K562 (cell line): ENCODE data around the gene FBXO46. TPM values are rescaled to one million over a fixed set of nuclear protein-coding genes. Genes with fewer than 3 reads are reported as not detected.

Experiments used
- ATAC-seq: fragments of 200-7000 bp; cut with Tn5 transposase; 3 replicates; pipeline ENCODE4 v1.9.1; 2020; ENCODE audit warnings: moderate library complexity
- BruUV-seq: library from RNA; stranded (reverse); fragments of 400-500 nt; replicated peaks from 2 replicates; lab custom pipeline; 2021; lab: Mats Ljungman, UMichigan
- CTCF ChIA-PET: fragments of 300-600 bp; formaldehyde crosslinking; extraction: SDS; loops from one replicate; lab custom pipeline; 2021; ENCODE audit warnings: low intra/inter-chr PET ratio; lab: Yijun Ruan, JAX
- POLR2A ChIA-PET: fragments of 300-600, 350-650 bp; sonication (Branson Sonifier 250); formaldehyde crosslinking; extraction: SDS; loops from one replicate; lab custom pipeline; 2021; ENCODE audit warnings: antibody characterized with exemption, inconsistent platforms; lab: Yijun Ruan, JAX
- DNase-seq, 4 experiments: peaks; one replicate each; pipeline versions ENCODE4 v3.0.0 to v3.0.0-alpha.2; 2011 to 2018; ENCODE audit warnings: low spot score in 3 of 4, mixed read lengths in 3 of 4; ENCODE audit errors: extremely low read depth in 1 of 4
- FAIRE-seq: peaks from 2 replicates; lab custom pipeline; 2011; peaks lifted over from hg19 to GRCh38; lab: Jason Lieb, UNC
- H2AFZ ChIP-seq: 2 replicates; pipeline ENCODE4 v1.6.0; 2011; ENCODE audit warnings: low read depth, low read length, control low read depth, inconsistent platforms
- H3K27ac ChIP-seq: fragments of 200-600 bp; 3 replicates; pipeline ENCODE4 v1.8.0; 2011; ENCODE audit warnings: low read depth, mild to moderate bottlenecking, control low read depth, inconsistent platforms, low read length, moderate library complexity, mixed read lengths; ENCODE audit errors: extremely low read depth
- H3K27me3 ChIP-seq, 2 experiments: fragments of 300-600 bp in 1 of 2; 2 replicates in 1 of 2; 3 replicates in 1 of 2; pipeline versions ENCODE4 v1.6.0 to v1.8.0; 2011; ENCODE audit warnings: inconsistent platforms in 2 of 2, low read length in 2 of 2, mild to moderate bottlenecking in 1 of 2, mixed read lengths in 1 of 2, moderate library complexity in 1 of 2; ENCODE audit not compliant: control insufficient read depth in 2 of 2, insufficient read depth in 2 of 2
- H3K36me3 ChIP-seq: fragments of 300-600 bp; 3 replicates; pipeline ENCODE4 v1.8.0; 2011; ENCODE audit warnings: mild to moderate bottlenecking, low read length, inconsistent platforms; ENCODE audit not compliant: control insufficient read depth, insufficient read depth
- H3K4me1 ChIP-seq, 2 experiments: fragments of 200-600 bp in 1 of 2; replicated peaks in 1 of 2; 2 replicates in 1 of 2; 3 replicates in 1 of 2; pipeline versions ENCODE4 v1.5.1 to v1.8.0; 2011; ENCODE audit warnings: inconsistent platforms in 2 of 2, low read length in 2 of 2, mild to moderate bottlenecking in 1 of 2, mixed read lengths in 1 of 2, moderate library complexity in 1 of 2; ENCODE audit not compliant: control insufficient read depth in 2 of 2, insufficient read depth in 2 of 2
- H3K4me2 ChIP-seq: 2 replicates; pipeline ENCODE4 v1.6.1; 2011; ENCODE audit warnings: low read length, control low read depth, inconsistent platforms, mixed read lengths; ENCODE audit not compliant: insufficient read depth
- H3K4me3 ChIP-seq: fragments of 200-600 bp; sonication (generic), shearing (Covaris generic); 2 replicates; pipeline ENCODE4 v1.5.1; 2016; ENCODE audit warnings: control low read depth, inconsistent platforms
- H3K79me2 ChIP-seq: fragments of 200-600 bp; 3 replicates; pipeline ENCODE4 v1.8.0; 2011; ENCODE audit warnings: low read length, inconsistent platforms; ENCODE audit not compliant: control insufficient read depth, insufficient read depth
- H3K9ac ChIP-seq, 2 experiments: 2 replicates each; pipeline versions ENCODE4 v1.6.0 to v1.6.1; 2011; ENCODE audit warnings: low read depth in 2 of 2, low read length in 2 of 2, control low read depth in 1 of 2, inconsistent platforms in 1 of 2, mild to moderate bottlenecking in 1 of 2, mixed read lengths in 1 of 2; ENCODE audit not compliant: insufficient read depth in 1 of 2
- H3K9me1 ChIP-seq: one replicate; pipeline ENCODE4 v1.6.0; 2011; ENCODE audit warnings: inconsistent platforms, mild to moderate bottlenecking, low read length, moderate library complexity; ENCODE audit not compliant: control insufficient read depth, insufficient read depth
- H3K9me3 ChIP-seq: replicated peaks from 2 replicates; pipeline ENCODE4 v1.5.1; 2011; ENCODE audit warnings: low read depth, low read length, inconsistent platforms; ENCODE audit not compliant: control insufficient read depth, insufficient read depth
- H4K20me1 ChIP-seq: replicated peaks from 2 replicates; pipeline ENCODE4 v1.6.1; 2011; ENCODE audit warnings: low read length, inconsistent platforms, mixed read lengths; ENCODE audit not compliant: control insufficient read depth, insufficient read depth
- ERF ChIP-seq: fragments of 450-650 bp; formaldehyde crosslinking; IDR thresholded peaks from 2 replicates; pipeline ENCODE4 v1.4.0; 2020; ENCODE audit warnings: mild to moderate bottlenecking, mixed read lengths
- FOXK2 ChIP-seq, 2 experiments: fragments of 450-650 bp; IDR thresholded peaks in 1 of 2; conservative IDR thresholded peaks in 1 of 2; 2 replicates each; pipeline ENCODE4 v1.6.1; 2016; ENCODE audit warnings: low read depth in 2 of 2, mild to moderate bottlenecking in 1 of 2
- FOXM1 ChIP-seq, 2 experiments: fragments of 450-650 bp in 1 of 2; sonication (generic) in 1 of 2; formaldehyde crosslinking in 1 of 2; IDR thresholded peaks; 2 replicates each; pipeline versions ENCODE4 v1.6.1 to v1.9.0; 2017 to 2022; ENCODE audit warnings: low read depth in 2 of 2, mild to moderate bottlenecking in 2 of 2, missing genetic modification reagents in 1 of 2, moderate library complexity in 1 of 2
- GTF2F1 ChIP-seq: IDR thresholded peaks from 2 replicates; pipeline ENCODE4 v1.6.1; 2011; ENCODE audit warnings: low read depth, low read length, improper control_type of control experiment
- HCFC1 ChIP-seq: IDR thresholded peaks from 2 replicates; pipeline ENCODE4 v1.6.1; 2012; ENCODE audit warnings: low read depth, low read length, improper control_type of control experiment
- KAT7 ChIP-seq: sonication (generic); formaldehyde crosslinking; IDR thresholded peaks from 2 replicates; pipeline ENCODE4 v1.8.0; 2022; ENCODE audit warnings: missing genetic modification reagents, mild to moderate bottlenecking, borderline replicate concordance
- KDM4B ChIP-seq, 2 experiments: fragments of 450-650 bp in 1 of 2; sonication (generic) in 1 of 2; IDR thresholded peaks; 2 replicates each; pipeline ENCODE4 v1.6.1; 2016 to 2017; ENCODE audit warnings: borderline replicate concordance in 2 of 2, antibody characterized with exemption in 1 of 2, low read depth in 1 of 2, mild to moderate bottlenecking in 1 of 2
- KLF13 ChIP-seq: fragments of 450-650 bp; IDR thresholded peaks from 2 replicates; pipeline ENCODE4 v1.6.1; 2016; ENCODE audit warnings: missing genetic modification characterization, low read depth, mild to moderate bottlenecking, missing compliant biosample characterization, moderate library complexity, borderline replicate concordance
- MXD1 ChIP-seq: fragments of 250-450 bp; sonication (Bioruptor Pico); IDR thresholded peaks from 2 replicates; pipeline ENCODE4 v1.8.0; 2021; ENCODE audit warnings: borderline replicate concordance, mild to moderate bottlenecking, moderate library complexity; ENCODE audit not compliant: poor library complexity, severe bottlenecking
- POLR2AphosphoS2 ChIP-seq: IDR thresholded peaks from 2 replicates; pipeline ENCODE4 v1.6.1; 2012; ENCODE audit warnings: low read length, improper control_type of control experiment
- SMAD1 ChIP-seq: fragments of 150-350 bp; IDR thresholded peaks from 2 replicates; pipeline ENCODE4 v1.6.1; 2014; ENCODE audit warnings: low read length, low read depth; ENCODE audit not compliant: partially characterized antibody
- TAF9B ChIP-seq: fragments of 450-650 bp; IDR thresholded peaks from 2 replicates; pipeline ENCODE4 v1.6.1; 2018; ENCODE audit warnings: mild to moderate bottlenecking; ENCODE audit not compliant: partially characterized antibody
- ZBTB17 ChIP-seq: fragments of 450-650 bp; formaldehyde crosslinking; IDR thresholded peaks from 2 replicates; pipeline ENCODE4 v1.4.0; 2020; ENCODE audit warnings: mild to moderate bottlenecking
- ZNF217 ChIP-seq: sonication (generic); formaldehyde crosslinking; IDR thresholded peaks from 2 replicates; pipeline ENCODE4 v1.8.0; 2022; ENCODE audit warnings: mild to moderate bottlenecking, missing genetic modification reagents
- ZNF277 ChIP-seq: fragments of 250-450 bp; sonication (Bioruptor Pico); IDR thresholded peaks from 2 replicates; pipeline ENCODE4 v1.8.0; 2022; ENCODE audit warnings: inconsistent platforms, mild to moderate bottlenecking, moderate library complexity, borderline replicate concordance
- ZNF445 ChIP-seq: fragments of 250-450 bp; sonication (Bioruptor Pico); IDR thresholded peaks from 2 replicates; pipeline ENCODE4 v1.4.0; 2020; ENCODE audit warnings: low read depth, mild to moderate bottlenecking, moderate library complexity
- whole genome bisulfite sequencing: fragments of 100-300 bp; shearing (Covaris generic); methylation state at CpG from one replicate; pipeline ENCODE4 v1.1.6; 2016; ENCODE audit warnings: low coverage, mixed read lengths; ENCODE audit not compliant: insufficient coverage; ENCODE audit errors: missing lambda C conversion rate; 5-methylcytosine and 5-hydroxymethylcytosine counted together
- in situ Hi-C: fragments of 300-500 bp; cut with MboI; formaldehyde crosslinking; loops from 4 replicates; pipeline ENCODE4 v1.15.0; 2018; ENCODE audit warnings: inconsistent platforms, mixed read lengths
- intact Hi-C: fragments of 100-400 bp; cut with micrococcal nuclease; formaldehyde crosslinking; loops from 2 replicates; pipeline ENCODE4 v1.14.2; 2022
- polyA plus RNA-seq, 8 experiments: library from polyadenylated mRNA; depleted of rRNA in 4 of 8; stranded (reverse) in 5 of 8; unstranded in 3 of 8; fragments of >200 nt; fragmentation: Nextera tagmentation in 2 of 8; fragmentation: Illumina TruSeq in 1 of 8; extraction: Ambion mirVana in 2 of 8; extraction: Trizol in 1 of 8; gene quantifications; 2 replicates each; pipeline versions ENCODE4 v1.2.1 to v1.2.3, GENCODE V29; 2011 to 2014; ENCODE audit warnings: inconsistent platforms in 1 of 8, missing spikeins in 1 of 8
- total RNA-seq, 7 experiments: library from RNA; depleted of rRNA in 6 of 7; stranded (reverse); fragments of >200 nt in 6 of 7; fragmentation: Illumina TruSeq in 2 of 7; extraction: Trizol in 2 of 7; gene quantifications; 2 replicates each; pipeline versions ENCODE4 v1.2.1 to v1.2.3, GENCODE V29; 2011 to 2021; ENCODE audit warnings: low replicate concordance in 1 of 7

The FBXO46 gene
- total and polyA plus RNA-seq, 9 of the 15 experiments (the other 6 are each of a cell fraction or from before 2014, with no cell fraction given) = 1.5 to 36.1 (median 7.3) TPM

- Histone ChIP-seq H3K4me2 (peak overlapping the region; percentile 92), H3K36me3 (peaks cover 14% of the 10 kb centered on the region; the same call in 1 of the 3 replicates), H3K27ac (peak overlapping the region; percentile 75), H3K4me1 (peaks cover 10 to 69% of the 10 kb centered on the region in 2 experiments; a peak in 4 of 5 replicates), H3K27me3 (no peaks in the 10 kb centered on the region), H3K9me1 (no peaks in the 10 kb centered on the region), H2AFZ (peak overlapping the region; percentile 72), H3K4me3 (peak overlapping the region; percentile 56), H4K20me1 (no peaks in the 10 kb centered on the region), H3K9ac (peak overlapping the region; percentile 53 to 89), H3K9me3 (no peaks in the 10 kb centered on the region), H3K79me2 (peaks cover 17% of the 10 kb centered on the region; the same call in 2 of the 3 replicates)
- CTCF ChIA-PET = interaction anchor here (1.4 to 2.9 kb wide), 3 partner anchors 29 to 307 kb away, joined by 5 to 22 read pairs (median 14); no protein-coding TSS in a partner anchor
- intact Hi-C loops (loop anchor here (1.0 kb wide), 2 partner anchors 29 to 53 kb away; no protein-coding TSS in a partner anchor), in situ Hi-C loops (no loop called here)
- under 1% methylated on average over 60 of the region's 79 CpGs for WGBS
- ATAC-seq (peak; percentile 87), FAIRE-seq (peak; percentile 99), DNase-seq (peak; percentile 93 to 99 (median 96))
- POLR2A ChIA-PET = interaction anchor here (0.5 to 5.9 kb wide), 13 partner anchors 12 to 88 kb away, joined by 3 to 70 read pairs (median 4); partner anchors contain the start of genes DMPK, DMWD, QPCTL and SNRPD2
- BruUV-seq = no TSS peak
- TF ChIP-seq ZBTB17 (CRISPR knock-in tag) = 0 out of 2 replicates have a peak, but pooled peaks have one; percentile 16
- peak in 1 of 2 experiments; percentile 53; a peak in 1 of 4 replicates for TF ChIP-seq KDM4B (IDR thresholded peaks at IDR 0.05; ENCODE audit: borderline replicate concordance in 2 of 2, low read depth in 1 of 2)
- no peak for TF ChIP-seq GTF2F1
- no peak for TF ChIP-seq ZNF445 (CRISPR knock-in tag)
- peak; percentile 89; the same call in 1 of the 2 replicates for TF ChIP-seq KAT7 (CRISPR knock-in tag)
- peak; percentile 96 to 97 for TF ChIP-seq FOXK2 (conservative IDR thresholded peaks at IDR 0.05 in 1 of 2, IDR thresholded peaks at IDR 0.05 in 1 of 2; ENCODE audit: low read depth in 2 of 2)
- no peak for TF ChIP-seq ZNF277 (CRISPR knock-in tag)
- no peak for TF ChIP-seq ZNF217
- TF ChIP-seq MXD1 (CRISPR knock-in tag) = peak; percentile 27
- TF ChIP-seq KLF13 (tag) = peak; percentile 46; the same call in 1 of the 2 replicates
- peak; percentile 44 for TF ChIP-seq SMAD1
- TF ChIP-seq ERF = peak; percentile 96
- TF ChIP-seq TAF9B = no peak
- peak; percentile 23; the same call in 1 of the 2 replicates for TF ChIP-seq HCFC1
- TF ChIP-seq POLR2AphosphoS2 = peak; percentile 95
- no peak; the same call in 1 of the 2 replicates for TF ChIP-seq FOXM1 (IDR thresholded peaks at IDR 0.05; ENCODE audit: low read depth)
- TF ChIP-seq FOXM1 (CRISPR knock-in tag; IDR thresholded peaks at IDR 0.05; ENCODE audit: low read depth) = 0 out of 2 replicates have a peak, but pooled peaks have one; percentile 42
Measured at GRCh38 chr19:45770192-45771101, 39.8 kb upstream of the FBXO46 start.
